HG03097 (cell line): ENCODE results near the gene TBX4.

Experiments used
- ATAC-seq: cut with Tn5 transposase; IDR thresholded peaks from one replicate; pipeline ENCODE4 v1.9.1; 2021; ENCODE audit not compliant: unreplicated experiment, low FRiP score

Gene TBX4

GRCh38 chr17:61464130-61464842 is 12.1 kb downstream of the TBX4 start:
- no peak for ATAC-seq

DNA sequence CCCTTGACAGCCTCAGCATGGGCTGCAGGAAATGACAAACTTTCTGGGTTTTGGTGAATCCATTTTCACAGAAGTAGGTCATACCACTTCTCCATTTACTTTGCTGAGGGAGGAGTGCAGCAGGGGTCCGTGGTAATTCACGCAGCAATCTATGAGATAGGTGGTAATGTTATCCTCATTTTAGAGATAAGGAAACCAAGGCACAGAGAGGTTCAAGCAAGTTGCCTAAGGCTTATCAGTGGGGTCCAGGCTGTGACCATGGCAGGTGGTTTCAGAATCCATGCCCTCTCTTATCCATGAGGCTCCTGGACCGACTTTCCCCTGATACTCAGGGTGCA is 12.6 kb downstream of the TBX4 start:
- ATAC-seq, result no peak

- ATAC-seq, result no peak
Observed at GRCh38 chr17:61465550-61466237, 13.5 kb downstream of the TBX4 start.

DNA sequence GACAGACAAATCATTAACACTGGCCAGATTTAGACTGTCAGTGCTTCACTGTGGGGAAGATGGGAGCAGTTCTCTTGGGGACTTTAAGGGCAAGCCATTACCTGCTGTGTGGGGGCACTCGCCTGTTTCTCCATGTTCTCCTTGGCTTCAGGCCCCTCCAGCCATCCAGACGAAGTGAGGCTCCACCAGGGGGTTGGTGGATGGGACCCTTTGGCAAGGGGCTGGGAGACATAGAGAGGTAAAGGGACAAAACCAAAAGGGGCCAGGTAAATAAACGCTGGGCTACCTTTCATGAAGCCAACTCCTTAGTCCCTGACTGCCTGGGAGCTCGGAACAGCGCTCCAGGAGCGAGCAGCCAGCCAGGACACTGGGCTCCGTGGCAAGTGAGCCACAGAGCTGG is 14.0 kb downstream of the TBX4 start:
- no peak for ATAC-seq

GRCh38 chr17:61467416-61468262 is 15.4 kb downstream of the TBX4 start:
- ATAC-seq, result no peak

DNA sequence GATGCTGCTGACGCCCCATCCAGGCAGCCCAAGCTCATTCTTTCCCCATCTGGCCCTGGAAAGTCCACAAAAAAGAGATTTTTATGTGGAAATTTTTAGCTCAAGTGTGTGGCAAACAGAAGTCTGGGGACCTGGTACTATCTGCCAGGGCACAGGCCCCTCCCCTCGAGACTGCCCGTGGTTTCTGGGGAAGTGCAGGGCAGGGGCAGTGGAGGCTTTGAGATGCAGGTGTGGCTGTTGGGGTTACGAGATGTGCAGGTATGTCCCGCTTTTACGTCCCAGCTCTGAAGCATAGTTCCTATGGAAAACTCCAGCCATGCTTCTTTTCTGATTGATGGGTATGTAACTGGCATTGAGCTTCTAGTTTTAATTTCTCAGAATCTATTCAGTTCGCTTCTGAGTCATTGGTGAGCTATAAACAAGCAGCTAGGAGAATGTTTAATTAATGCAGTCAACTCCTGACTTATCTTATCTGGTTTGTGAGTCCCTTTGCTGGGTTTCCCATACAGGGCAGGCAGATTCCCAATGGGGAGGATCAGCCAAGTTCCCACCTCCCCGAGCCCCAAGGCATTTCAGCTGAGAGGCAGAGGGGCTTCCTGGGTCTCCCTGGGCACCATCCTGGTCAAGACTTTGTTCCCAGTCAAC is 16.2 kb downstream of the TBX4 start:
- ATAC-seq, result no peak

- ATAC-seq, result no peak
Observed at GRCh38 chr17:61469474-61469873, 17.3 kb downstream of the TBX4 start.

DNA sequence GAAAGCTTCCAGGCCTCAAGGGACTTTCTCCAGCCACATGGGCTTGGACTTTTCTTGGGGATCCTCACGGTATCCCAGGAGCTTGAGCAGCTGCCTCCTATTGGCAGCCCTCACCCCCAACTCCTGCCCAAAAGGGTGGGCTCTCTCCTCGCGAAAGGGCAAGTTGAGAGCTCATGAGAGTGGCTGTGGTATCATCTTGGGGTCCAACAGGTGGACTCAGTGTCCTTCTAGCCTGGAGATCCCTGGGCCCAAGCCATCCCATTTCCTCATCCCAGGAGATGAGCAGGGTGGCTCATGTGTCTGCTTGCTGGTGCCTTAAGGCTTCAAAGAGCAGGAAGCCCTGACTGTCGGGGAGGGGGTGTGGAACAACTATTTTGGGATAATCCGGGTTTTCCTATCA is 17.7 kb downstream of the TBX4 start:
- no peak for ATAC-seq

GRCh38 chr17:61470530-61471136 is 18.4 kb downstream of the TBX4 start:
- ATAC-seq, result no peak

- no peak for ATAC-seq
Observed at GRCh38 chr17:61474235-61474927, 22.2 kb downstream of the TBX4 start.

GRCh38 chr17:61474934-61475333 is 22.7 kb downstream of the TBX4 start:
- no peak for ATAC-seq

DNA sequence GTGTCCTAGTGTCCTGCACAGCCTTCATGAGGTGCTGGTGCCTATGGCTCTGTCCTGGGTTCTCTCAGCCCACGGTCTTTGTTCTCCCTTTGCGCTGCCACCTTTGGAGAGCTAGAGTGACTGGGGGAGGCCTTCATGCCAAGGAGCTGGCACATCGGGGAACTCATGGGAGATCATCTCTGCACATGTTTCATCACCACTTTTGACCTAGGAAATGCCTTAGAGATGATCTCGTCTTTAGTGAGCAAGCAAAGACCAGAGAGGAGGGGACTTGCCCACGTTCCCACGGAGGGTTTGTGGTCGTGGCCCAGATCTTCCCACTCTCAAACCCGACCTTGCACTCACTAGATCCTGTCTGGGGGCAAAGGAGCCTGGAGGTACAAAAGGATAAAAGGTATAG is 23.5 kb downstream of the TBX4 start:
- no peak for ATAC-seq

DNA sequence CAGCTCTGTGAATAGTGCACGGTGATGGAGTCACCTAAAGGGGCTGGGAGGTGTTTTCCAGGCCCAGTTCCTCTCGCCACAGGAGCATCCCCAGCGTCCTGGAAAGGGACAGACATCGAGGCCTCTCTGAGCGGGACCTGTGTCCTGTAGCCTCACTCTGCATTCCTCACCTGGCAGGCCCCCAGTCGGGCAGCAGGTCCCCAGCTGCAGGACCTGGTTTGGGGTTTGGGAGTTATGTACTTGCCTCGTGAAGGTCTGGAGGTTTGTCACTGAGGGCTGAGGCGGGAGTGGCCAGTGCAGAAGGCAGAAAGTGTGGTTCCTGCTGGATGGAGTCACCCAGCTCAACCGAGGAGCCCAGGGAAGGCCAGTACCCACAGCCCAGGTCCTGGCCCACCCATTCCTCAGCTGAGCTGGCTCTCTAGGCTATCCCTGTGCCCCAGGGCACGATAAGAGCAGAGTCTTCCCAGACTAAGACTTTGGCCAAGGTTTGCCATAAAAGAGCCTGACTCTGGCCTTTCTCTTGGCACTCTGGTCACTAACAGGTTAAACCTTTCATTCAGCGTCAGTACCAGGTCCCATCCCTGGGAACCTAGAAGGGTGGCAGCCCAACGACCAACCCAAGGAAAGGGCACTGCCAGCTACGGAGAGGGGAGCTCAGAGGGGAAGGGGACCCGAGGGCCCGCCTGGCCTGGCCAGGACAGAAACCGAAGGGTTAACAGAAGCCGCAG is 24.4 kb downstream of the TBX4 start:
- ATAC-seq, result no peak

DNA sequence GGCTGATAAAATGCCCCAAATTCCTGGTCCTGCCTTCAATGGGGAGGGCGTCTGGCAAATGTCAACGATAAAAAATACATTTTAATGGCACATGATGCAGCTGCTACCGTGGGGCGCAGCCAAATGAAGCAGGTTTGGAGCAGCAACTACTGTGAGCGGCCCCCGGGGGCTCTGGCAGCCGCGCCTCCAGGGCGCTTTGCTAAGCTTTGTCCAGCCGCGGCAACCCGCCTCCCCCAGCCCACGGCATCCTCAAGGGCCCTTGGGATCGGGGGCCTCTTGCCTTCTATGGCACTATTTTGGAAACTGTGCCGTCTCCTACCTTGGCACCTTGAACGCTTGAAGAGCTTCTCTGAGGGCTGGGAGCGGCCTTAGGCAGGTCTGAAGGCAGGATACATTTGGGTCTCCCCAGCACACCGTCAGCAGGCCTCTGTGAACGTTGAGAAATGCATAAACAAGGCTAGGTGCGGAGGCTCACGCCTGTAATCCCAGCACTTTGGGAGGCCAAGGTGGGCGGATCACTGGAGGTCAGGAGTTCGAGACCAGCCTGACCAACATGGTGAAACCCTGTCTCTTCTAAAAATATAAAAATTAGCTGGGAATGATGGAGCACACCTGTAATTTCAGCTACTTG is 25.1 kb downstream of the TBX4 start:
- ATAC-seq, result no peak

- ATAC-seq, result no peak
Observed at GRCh38 chr17:61478026-61478789, 26.0 kb downstream of the TBX4 start.

GRCh38 chr17:61478790-61479492 is 26.7 kb downstream of the TBX4 start:
- no peak for ATAC-seq

DNA sequence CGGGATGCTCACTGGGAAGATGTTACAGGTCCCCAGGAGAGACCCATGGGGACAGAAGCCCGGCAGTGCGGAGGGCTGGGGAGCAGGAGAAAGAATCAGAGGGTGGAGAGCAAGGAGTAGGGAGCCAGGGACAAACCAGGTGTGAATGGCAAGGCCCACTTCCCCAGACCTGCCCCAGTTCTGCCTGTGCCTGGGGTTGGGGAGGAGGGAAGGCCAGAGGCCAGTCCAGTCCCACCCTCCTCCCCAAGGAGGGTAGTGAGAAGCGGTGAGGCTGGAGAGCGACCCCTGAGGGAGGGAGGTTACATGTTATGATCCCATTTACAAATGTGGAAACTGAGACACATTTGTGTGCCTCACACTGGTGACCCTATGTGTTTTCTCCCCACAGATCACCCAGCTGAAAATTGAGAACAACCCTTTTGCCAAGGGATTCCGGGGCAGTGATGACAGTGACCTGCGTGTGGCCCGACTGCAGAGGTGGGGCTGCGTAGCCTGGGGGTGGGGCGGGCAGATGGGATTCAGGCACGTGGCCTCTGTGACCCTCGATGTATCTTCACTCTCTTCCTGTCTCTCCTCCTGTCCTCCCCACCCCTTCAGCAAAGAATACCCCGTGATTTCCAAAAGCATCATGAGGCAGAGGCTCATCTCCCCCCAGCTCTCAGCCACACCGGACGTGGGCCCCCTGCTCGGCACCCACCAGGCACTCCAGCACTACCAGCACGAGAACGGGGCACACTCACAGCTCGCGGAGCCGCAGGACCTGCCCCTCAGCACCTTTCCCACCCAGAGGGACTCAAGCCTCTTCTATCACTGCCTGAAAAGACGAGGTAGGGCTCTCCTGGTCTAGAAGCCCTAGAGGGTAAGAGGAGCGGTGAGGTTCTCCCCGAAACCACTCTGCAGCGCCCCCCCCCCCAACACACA is 27.5 kb downstream of the TBX4 start:
- ATAC-seq, result no peak
